GM18867 (cell line): Measurements from ENCODE around the gene CHML.

ENCODE experiments used
- ATAC-seq: cut with Tn5 transposase; IDR thresholded peaks from one replicate; pipeline ENCODE4 v1.9.1; 2021; ENCODE audit warnings: mild to moderate bottlenecking, moderate library complexity; ENCODE audit not compliant: unreplicated experiment

The CHML gene

GRCh38 chr1:241622669-241623068 lies 17.5 kb downstream of the CHML start:
- no peak for ATAC-seq

GRCh38 chr1:241617426-241617825 lies 22.7 kb downstream of the CHML start:
- ATAC-seq = no peak

GRCh38 chr1:241615043-241615974 lies 24.9 kb downstream of the CHML start:
- no peak for ATAC-seq

GRCh38 chr1:241614572-241614971 lies 25.6 kb downstream of the CHML start:
- no peak for ATAC-seq

- no peak for ATAC-seq
Measured at GRCh38 chr1:241614144-241614543, 26.0 kb downstream of the CHML start.

- no peak for ATAC-seq
Measured at GRCh38 chr1:241612533-241613477, 27.4 kb downstream of the CHML start.

GRCh38 chr1:241611736-241612135 lies 28.4 kb downstream of the CHML start:
- no peak for ATAC-seq

GRCh38 chr1:241611063-241611462 lies 29.1 kb downstream of the CHML start:
- ATAC-seq = peak; percentile 91

GRCh38 chr1:241610056-241610815 lies 29.9 kb downstream of the CHML start:
- ATAC-seq = no peak

GRCh38 chr1:241608379-241609033 lies 31.7 kb downstream of the CHML start:
- no peak for ATAC-seq

GRCh38 chr1:241607497-241607896 lies 32.7 kb downstream of the CHML start:
- ATAC-seq = no peak

- ATAC-seq = no peak
Measured at GRCh38 chr1:241606544-241606943, 33.6 kb downstream of the CHML start.

GRCh38 chr1:241605146-241605805 lies 34.9 kb downstream of the CHML start:
- ATAC-seq = no peak

- no peak for ATAC-seq
Measured at GRCh38 chr1:241603731-241604245, 36.4 kb downstream of the CHML start.

GRCh38 chr1:241600496-241600901 lies 39.7 kb downstream of the CHML start:
- ATAC-seq = peak; percentile 95

- no peak for ATAC-seq
Measured at GRCh38 chr1:241598249-241598648, 41.9 kb downstream of the CHML start.

- ATAC-seq = no peak
Measured at GRCh38 chr1:241596633-241597032, 43.5 kb downstream of the CHML start.

GRCh38 chr1:241593186-241593585 lies 47.0 kb downstream of the CHML start:
- no peak for ATAC-seq

- ATAC-seq = peak; percentile 67
Measured at GRCh38 chr1:241592273-241592958, 47.8 kb downstream of the CHML start.
